HG02970 (cell line): ENCODE results near the gene KSR1.

Experiments
- ATAC-seq: cut with Tn5 transposase; IDR thresholded peaks from one replicate; pipeline ENCODE4 v1.9.1; 2021; ENCODE audit warnings: mild to moderate bottlenecking, moderate library complexity, moderate number of reproducible peaks; ENCODE audit not compliant: unreplicated experiment, low FRiP score

The KSR1 gene

GRCh38 chr17:27512031-27512430, 55.8 kb downstream of the KSR1 start:
- no peak for ATAC-seq

GRCh38 chr17:27512511-27513346, 56.5 kb downstream of the KSR1 start:
- no peak for ATAC-seq

- no peak for ATAC-seq
These were observed 57.6 kb downstream of the KSR1 start for GRCh38 chr17:27513849-27514248.

GRCh38 chr17:27514595-27515413, 58.6 kb downstream of the KSR1 start:
- no peak for ATAC-seq

GRCh38 chr17:27518048-27518447, 61.8 kb downstream of the KSR1 start:
- ATAC-seq: no peak

GRCh38 chr17:27518545-27519521, 62.6 kb downstream of the KSR1 start:
- ATAC-seq: no peak

GRCh38 chr17:27519550-27519949, 63.3 kb downstream of the KSR1 start:
- no peak for ATAC-seq

- ATAC-seq: no peak
These were observed 64.4 kb downstream of the KSR1 start for GRCh38 chr17:27520491-27521185.

- ATAC-seq: no peak
These were observed 65.2 kb downstream of the KSR1 start for GRCh38 chr17:27521281-27522027.

- no peak for ATAC-seq
These were observed 65.9 kb downstream of the KSR1 start for GRCh38 chr17:27522028-27522635.

- no peak for ATAC-seq
These were observed 67.5 kb downstream of the KSR1 start for GRCh38 chr17:27523712-27524111.

GRCh38 chr17:27524594-27524993, 68.3 kb downstream of the KSR1 start:
- ATAC-seq: no peak

- no peak for ATAC-seq
These were observed 69.1 kb downstream of the KSR1 start for GRCh38 chr17:27525316-27525715.

GRCh38 chr17:27525836-27526603, 69.8 kb downstream of the KSR1 start:
- ATAC-seq: no peak

- ATAC-seq: no peak
These were observed 70.4 kb downstream of the KSR1 start for GRCh38 chr17:27526604-27527002.

- ATAC-seq: no peak
These were observed 73.1 kb downstream of the KSR1 start for GRCh38 chr17:27529230-27529796.

GRCh38 chr17:27530764-27531391, 74.6 kb downstream of the KSR1 start:
- ATAC-seq: no peak
